GM12891 (cell line): ENCODE measurements around the gene NLRP6.
A peak's percentile ranks its signal among the peaks of the same experiment; 100 is the strongest.

Experiments
- POLR2A ChIP-seq: IDR thresholded peaks from 2 replicates; pipeline ENCODE4 v1.6.1; 2011; ENCODE audit warnings: low read depth, low read length, control low read depth
- POLR2AphosphoS5 ChIP-seq: IDR thresholded peaks from 2 replicates; pipeline ENCODE4 v1.6.1; 2011; ENCODE audit warnings: low read depth, low read length, control low read depth
- SPI1 ChIP-seq: IDR thresholded peaks from 2 replicates; pipeline ENCODE4 v1.6.1; 2011; ENCODE audit warnings: low read depth, low read length, control low read depth

GRCh38 chr11:313787-314553, 35.8 kb downstream of the NLRP6 start, which contains the start of gene IFITM1:
- TF ChIP-seq POLR2AphosphoS5 = peak; percentile 95
- peak; percentile 95 for TF ChIP-seq POLR2A
- peak; percentile 26; the same call in 1 of the 2 replicates for TF ChIP-seq SPI1
